H1 (cell line): ENCODE measurements around the gene MAGI2. TPM values are rescaled to one million over a fixed set of nuclear protein-coding genes. Genes with fewer than 3 reads are reported as not detected.

Source experiments
- CTCF ChIA-PET: fragments of 300-600 bp; sonication (Branson Sonifier 250); formaldehyde crosslinking; loops from one replicate; lab custom pipeline; 2021; ENCODE audit not compliant: partially characterized antibody; lab: Charles Lee
- POLR2A ChIA-PET: fragments of 300-600 bp; sonication (Branson Sonifier 250); formaldehyde crosslinking; loops from one replicate; lab custom pipeline; 2021; ENCODE audit warnings: inconsistent platforms; ENCODE audit not compliant: partially characterized antibody; lab: Charles Lee
- DNase-seq, 2 experiments: peaks; one replicate each; pipeline versions ENCODE4 v3.0.0 to v3.0.0-alpha.2; 2010 to 2022; ENCODE audit warnings: low spot score in 2 of 2, low read depth in 1 of 2, mixed read lengths in 1 of 2
- FAIRE-seq: peaks from 2 replicates; lab custom pipeline; 2011; peaks lifted over from hg19 to GRCh38; lab: Jason Lieb, UNC
- H2AFZ ChIP-seq: 2 replicates; pipeline ENCODE4 v1.8.1; 2012; ENCODE audit warnings: low read length, inconsistent platforms
- H2AK5ac ChIP-seq: 2 replicates; pipeline ENCODE4 v1.6.1; 2013; ENCODE audit warnings: low read depth, low read length
- H2BK120ac ChIP-seq: replicated peaks from 2 replicates; pipeline ENCODE3; 2013; ENCODE audit warnings: low read depth, low read length, inconsistent platforms
- H2BK12ac ChIP-seq: 2 replicates; pipeline ENCODE4 v1.6.1; 2013; ENCODE audit warnings: low read depth, low read length
- H2BK15ac ChIP-seq: 2 replicates; pipeline ENCODE4 v1.6.1; 2013; ENCODE audit warnings: low read length
- H2BK20ac ChIP-seq: 2 replicates; pipeline ENCODE4 v1.6.1; 2013; ENCODE audit warnings: low read length
- H2BK5ac ChIP-seq: 2 replicates; pipeline ENCODE4 v1.6.1; 2013; ENCODE audit warnings: low read depth, low read length
- H3K14ac ChIP-seq: 2 replicates; pipeline ENCODE4 v1.6.1; 2013; ENCODE audit warnings: inconsistent platforms; ENCODE audit not compliant: insufficient read length
- H3K18ac ChIP-seq: 2 replicates; pipeline ENCODE4 v1.6.1; 2013; ENCODE audit warnings: low read length; ENCODE audit errors: extremely low read depth
- H3K23ac ChIP-seq: 2 replicates; pipeline ENCODE4 v1.6.1; 2013; ENCODE audit warnings: inconsistent platforms; ENCODE audit not compliant: insufficient read length
- H3K23me2 ChIP-seq: 2 replicates; pipeline ENCODE4 v1.6.1; 2013; ENCODE audit warnings: low read depth, low read length
- H3K27ac ChIP-seq: 2 replicates; pipeline ENCODE4 v1.6.1; 2011; ENCODE audit warnings: low read depth, low read length, inconsistent platforms
- H3K27me3 ChIP-seq, 4 experiments: replicated peaks in 1 of 4; 1 replicate in 1 of 4; 2 replicates in 3 of 4; pipeline versions ENCODE4 v1.6.1 to v1.8.1; 2011 to 2013; ENCODE audit warnings: low read length in 3 of 4, mild to moderate bottlenecking in 3 of 4, inconsistent platforms in 2 of 4, mixed read lengths in 2 of 4, moderate library complexity in 1 of 4; ENCODE audit not compliant: control insufficient read depth in 3 of 4, insufficient read depth in 3 of 4; ENCODE audit errors: extremely low read depth in 1 of 4
- H3K36me3 ChIP-seq, 4 experiments: 2 replicates each; pipeline versions ENCODE4 v1.6.1 to v1.8.1; 2011 to 2013; ENCODE audit warnings: mild to moderate bottlenecking in 4 of 4, low read length in 3 of 4, moderate library complexity in 2 of 4, control low read depth in 1 of 4, inconsistent platforms in 1 of 4; ENCODE audit not compliant: insufficient read depth in 4 of 4, control insufficient read depth in 2 of 4
- H3K4ac ChIP-seq: replicated peaks from 2 replicates; pipeline ENCODE3; 2013; ENCODE audit warnings: low read length, low read depth, mixed read lengths, inconsistent platforms; ENCODE audit not compliant: insufficient read length
- H3K4me1 ChIP-seq, 4 experiments: replicated peaks in 1 of 4; 1 replicate in 1 of 4; 2 replicates in 3 of 4; pipeline versions ENCODE4 v1.6.1 to v1.8.1; 2011 to 2013; ENCODE audit warnings: low read length in 3 of 4, inconsistent platforms in 2 of 4, mixed read lengths in 1 of 4; ENCODE audit not compliant: insufficient read depth in 4 of 4, control insufficient read depth in 3 of 4
- H3K4me2 ChIP-seq, 2 experiments: 2 replicates each; pipeline versions ENCODE4 v1.6.1 to v1.8.1; 2011 to 2013; ENCODE audit warnings: low read depth in 2 of 2, low read length in 2 of 2, control low read depth in 1 of 2, inconsistent platforms in 1 of 2, mild to moderate bottlenecking in 1 of 2; ENCODE audit not compliant: insufficient read depth in 1 of 2
- H3K4me3 ChIP-seq, 4 experiments: fragments of 200-600, 300-600 bp in 1 of 4; sonication (generic), shearing (Covaris generic), sonication (Bioruptor Twin) in 1 of 4; 2 replicates each; pipeline versions ENCODE4 v1.5.1 to v1.8.1; 2011 to 2016; ENCODE audit warnings: low read length in 4 of 4, low read depth in 3 of 4, control low read depth in 2 of 4, inconsistent platforms in 2 of 4, mild to moderate bottlenecking in 2 of 4, mixed read lengths in 1 of 4, moderate library complexity in 1 of 4; ENCODE audit not compliant: insufficient read depth in 2 of 4; ENCODE audit errors: extremely low read depth in 1 of 4
- H3K56ac ChIP-seq: replicated peaks from 2 replicates; pipeline ENCODE3; 2013; ENCODE audit warnings: low read depth, mild to moderate bottlenecking, mixed read lengths, low read length, inconsistent platforms; ENCODE audit not compliant: insufficient read length
- H3K79me1 ChIP-seq: 2 replicates; pipeline ENCODE4 v1.6.1; 2013; ENCODE audit warnings: low read depth, low read length, control low read depth
- H3K79me2 ChIP-seq, 2 experiments: 2 replicates each; pipeline versions ENCODE4 v1.6.1 to v1.8.1; 2012 to 2013; ENCODE audit warnings: low read length in 2 of 2, mild to moderate bottlenecking in 2 of 2, inconsistent platforms in 1 of 2; ENCODE audit not compliant: insufficient read depth in 2 of 2, control insufficient read depth in 1 of 2
- H3K9ac ChIP-seq, 4 experiments: replicated peaks in 1 of 4; 1 replicate in 1 of 4; 2 replicates in 3 of 4; pipeline versions ENCODE4 v1.6.1 to v1.8.1; 2011 to 2013; ENCODE audit warnings: low read depth in 3 of 4, low read length in 3 of 4, control low read depth in 2 of 4, mild to moderate bottlenecking in 2 of 4, moderate library complexity in 2 of 4, inconsistent platforms in 1 of 4; ENCODE audit errors: extremely low read depth in 1 of 4
- H3K9me3 ChIP-seq, 2 experiments: 2 replicates each; pipeline versions ENCODE4 v1.6.1 to v1.8.1; 2012 to 2013; ENCODE audit warnings: mild to moderate bottlenecking in 2 of 2, moderate library complexity in 2 of 2, control low read depth in 1 of 2, inconsistent platforms in 1 of 2, low read depth in 1 of 2, low read length in 1 of 2, mixed read lengths in 1 of 2; ENCODE audit not compliant: insufficient read depth in 2 of 2
- H4K20me1 ChIP-seq, 2 experiments: replicated peaks in 1 of 2; 2 replicates each; pipeline versions ENCODE3 to v1.8.1; 2011 to 2013; ENCODE audit warnings: inconsistent platforms in 2 of 2, low read length in 2 of 2, mild to moderate bottlenecking in 1 of 2; ENCODE audit not compliant: insufficient read depth in 2 of 2, control insufficient read depth in 1 of 2
- H4K5ac ChIP-seq: 2 replicates; pipeline ENCODE4 v1.6.1; 2013; ENCODE audit warnings: low read length, low read depth, mixed read lengths, inconsistent platforms; ENCODE audit not compliant: insufficient read length
- H4K8ac ChIP-seq: 2 replicates; pipeline ENCODE4 v1.8.0; 2013; ENCODE audit warnings: mild to moderate bottlenecking, moderate library complexity, low read length, inconsistent platforms; ENCODE audit not compliant: insufficient read depth; ENCODE audit errors: extremely low read depth
- H4K91ac ChIP-seq: replicated peaks from 2 replicates; pipeline ENCODE3; 2013; ENCODE audit warnings: low read length, mixed read lengths, inconsistent platforms; ENCODE audit not compliant: insufficient read length
- WGBS, 2 experiments: shearing (Covaris generic) in 1 of 2; methylation state at CpG; one replicate each; pipeline versions ENCODE4 v1.1.6 to v1.1.7; 2013 to 2015; ENCODE audit warnings: low lambda C conversion rate in 2 of 2, mixed read lengths in 2 of 2, inconsistent platforms in 1 of 2, low coverage in 1 of 2, missing lambda C conversion rate in 1 of 2; ENCODE audit not compliant: insufficient replicate concordance in 2 of 2, insufficient coverage in 1 of 2, insufficient read length in 1 of 2; ENCODE audit errors: extremely low coverage in 1 of 2, missing lambda C conversion rate in 1 of 2; 5-methylcytosine and 5-hydroxymethylcytosine counted together
- polyA plus RNA-seq, 7 experiments: library from polyadenylated mRNA; depleted of rRNA in 3 of 7; stranded (reverse) in 5 of 7; unstranded in 2 of 7; fragments of >200 nt in 5 of 7; fragments of 200-250 nt in 2 of 7; gene quantifications; 1 replicate in 5 of 7; 2 replicates in 1 of 7; 4 replicates in 1 of 7; pipeline versions ENCODE4 v1.2.1 to v1.2.3, GENCODE V29; 2011 to 2013; ENCODE audit warnings: missing spikeins in 2 of 7, mixed read lengths in 2 of 7
- total RNA-seq: library from RNA; stranded (reverse); fragmentation: NEBNext Ultra II Directional; extraction: Animal tissue kit (Norgen Biotek cat#: 25700); gene quantifications from 2 replicates; pipeline ENCODE4 v1.2.1, GENCODE V29; 2021
- TF ChIP-seq, protein P1 (sequence below): fragments of 300-600 bp; sonication (generic); IDR thresholded peaks from 2 replicates; pipeline ENCODE4 v1.7.1; 2012; ENCODE audit warnings: low read length, moderate library complexity, mild to moderate bottlenecking, inconsistent platforms; ENCODE audit not compliant: insufficient replicate concordance

Gene MAGI2
- total and polyA plus RNA-seq, 2 of the 8 experiments (the other 6 are each of a cell fraction or from before 2014, with no cell fraction given) = 6.0 to 27.3 TPM

DNA sequence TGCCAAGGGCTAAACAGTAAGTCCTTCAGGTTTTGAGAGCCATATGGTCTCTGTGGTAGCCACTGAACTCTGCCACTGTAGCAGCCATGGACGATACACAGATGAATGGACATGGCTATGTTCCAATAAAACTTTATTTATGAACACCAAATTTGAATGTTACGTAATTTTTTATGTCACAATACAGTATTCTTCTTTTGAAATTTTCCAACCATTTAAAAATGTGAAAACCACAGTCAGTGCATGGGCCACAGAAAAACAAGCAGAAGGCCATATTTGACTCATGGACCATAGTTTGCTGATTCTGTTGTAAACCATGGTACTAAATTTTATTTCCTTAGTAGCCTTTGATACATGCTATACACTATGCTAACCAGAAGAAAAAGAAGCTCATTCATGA is 361.8 kb downstream of the MAGI2 start:
- Histone ChIP-seq H3K36me3 (no peaks in the 10 kb centered on the region), H3K23me2 (no peaks in the 10 kb centered on the region), H3K79me1 (no peaks in the 10 kb centered on the region), H3K56ac (no peak overlapping the region), H2AK5ac (no peak overlapping the region), H2BK5ac (no peak overlapping the region), H4K8ac (no peak overlapping the region), H2BK120ac (no peak overlapping the region), H3K4me2 (no peak overlapping the region), H3K79me2 (no peaks in the 10 kb centered on the region), H3K27ac (no peak overlapping the region), H4K91ac (no peak overlapping the region), H3K23ac (no peak overlapping the region), H3K27me3 (no peaks in the 10 kb centered on the region), H3K9ac (no peak overlapping the region), H2BK20ac (no peak overlapping the region), H3K4me3 (no peak overlapping the region), H2BK12ac (no peak overlapping the region), H2AFZ (no peak overlapping the region), H2BK15ac (no peak overlapping the region), H3K9me3 (no peaks in the 10 kb centered on the region), H3K4me1 (no peaks in the 10 kb centered on the region), H4K5ac (no peak overlapping the region), H3K14ac (no peak overlapping the region), H3K4ac (no peak overlapping the region), H4K20me1 (no peaks in the 10 kb centered on the region), H3K18ac (no peak overlapping the region)
- 83% methylated on average over 2 of the region's 2 CpGs; no CpG with 5 or more reads in 1 of the 2 experiments for whole genome bisulfite sequencing, 2 experiments
- POLR2A ChIA-PET = no interaction called here
- DNase-seq (no peak), FAIRE-seq (no peak)
- CTCF ChIA-PET = no interaction called here
- TF ChIP-seq, protein P1, sequence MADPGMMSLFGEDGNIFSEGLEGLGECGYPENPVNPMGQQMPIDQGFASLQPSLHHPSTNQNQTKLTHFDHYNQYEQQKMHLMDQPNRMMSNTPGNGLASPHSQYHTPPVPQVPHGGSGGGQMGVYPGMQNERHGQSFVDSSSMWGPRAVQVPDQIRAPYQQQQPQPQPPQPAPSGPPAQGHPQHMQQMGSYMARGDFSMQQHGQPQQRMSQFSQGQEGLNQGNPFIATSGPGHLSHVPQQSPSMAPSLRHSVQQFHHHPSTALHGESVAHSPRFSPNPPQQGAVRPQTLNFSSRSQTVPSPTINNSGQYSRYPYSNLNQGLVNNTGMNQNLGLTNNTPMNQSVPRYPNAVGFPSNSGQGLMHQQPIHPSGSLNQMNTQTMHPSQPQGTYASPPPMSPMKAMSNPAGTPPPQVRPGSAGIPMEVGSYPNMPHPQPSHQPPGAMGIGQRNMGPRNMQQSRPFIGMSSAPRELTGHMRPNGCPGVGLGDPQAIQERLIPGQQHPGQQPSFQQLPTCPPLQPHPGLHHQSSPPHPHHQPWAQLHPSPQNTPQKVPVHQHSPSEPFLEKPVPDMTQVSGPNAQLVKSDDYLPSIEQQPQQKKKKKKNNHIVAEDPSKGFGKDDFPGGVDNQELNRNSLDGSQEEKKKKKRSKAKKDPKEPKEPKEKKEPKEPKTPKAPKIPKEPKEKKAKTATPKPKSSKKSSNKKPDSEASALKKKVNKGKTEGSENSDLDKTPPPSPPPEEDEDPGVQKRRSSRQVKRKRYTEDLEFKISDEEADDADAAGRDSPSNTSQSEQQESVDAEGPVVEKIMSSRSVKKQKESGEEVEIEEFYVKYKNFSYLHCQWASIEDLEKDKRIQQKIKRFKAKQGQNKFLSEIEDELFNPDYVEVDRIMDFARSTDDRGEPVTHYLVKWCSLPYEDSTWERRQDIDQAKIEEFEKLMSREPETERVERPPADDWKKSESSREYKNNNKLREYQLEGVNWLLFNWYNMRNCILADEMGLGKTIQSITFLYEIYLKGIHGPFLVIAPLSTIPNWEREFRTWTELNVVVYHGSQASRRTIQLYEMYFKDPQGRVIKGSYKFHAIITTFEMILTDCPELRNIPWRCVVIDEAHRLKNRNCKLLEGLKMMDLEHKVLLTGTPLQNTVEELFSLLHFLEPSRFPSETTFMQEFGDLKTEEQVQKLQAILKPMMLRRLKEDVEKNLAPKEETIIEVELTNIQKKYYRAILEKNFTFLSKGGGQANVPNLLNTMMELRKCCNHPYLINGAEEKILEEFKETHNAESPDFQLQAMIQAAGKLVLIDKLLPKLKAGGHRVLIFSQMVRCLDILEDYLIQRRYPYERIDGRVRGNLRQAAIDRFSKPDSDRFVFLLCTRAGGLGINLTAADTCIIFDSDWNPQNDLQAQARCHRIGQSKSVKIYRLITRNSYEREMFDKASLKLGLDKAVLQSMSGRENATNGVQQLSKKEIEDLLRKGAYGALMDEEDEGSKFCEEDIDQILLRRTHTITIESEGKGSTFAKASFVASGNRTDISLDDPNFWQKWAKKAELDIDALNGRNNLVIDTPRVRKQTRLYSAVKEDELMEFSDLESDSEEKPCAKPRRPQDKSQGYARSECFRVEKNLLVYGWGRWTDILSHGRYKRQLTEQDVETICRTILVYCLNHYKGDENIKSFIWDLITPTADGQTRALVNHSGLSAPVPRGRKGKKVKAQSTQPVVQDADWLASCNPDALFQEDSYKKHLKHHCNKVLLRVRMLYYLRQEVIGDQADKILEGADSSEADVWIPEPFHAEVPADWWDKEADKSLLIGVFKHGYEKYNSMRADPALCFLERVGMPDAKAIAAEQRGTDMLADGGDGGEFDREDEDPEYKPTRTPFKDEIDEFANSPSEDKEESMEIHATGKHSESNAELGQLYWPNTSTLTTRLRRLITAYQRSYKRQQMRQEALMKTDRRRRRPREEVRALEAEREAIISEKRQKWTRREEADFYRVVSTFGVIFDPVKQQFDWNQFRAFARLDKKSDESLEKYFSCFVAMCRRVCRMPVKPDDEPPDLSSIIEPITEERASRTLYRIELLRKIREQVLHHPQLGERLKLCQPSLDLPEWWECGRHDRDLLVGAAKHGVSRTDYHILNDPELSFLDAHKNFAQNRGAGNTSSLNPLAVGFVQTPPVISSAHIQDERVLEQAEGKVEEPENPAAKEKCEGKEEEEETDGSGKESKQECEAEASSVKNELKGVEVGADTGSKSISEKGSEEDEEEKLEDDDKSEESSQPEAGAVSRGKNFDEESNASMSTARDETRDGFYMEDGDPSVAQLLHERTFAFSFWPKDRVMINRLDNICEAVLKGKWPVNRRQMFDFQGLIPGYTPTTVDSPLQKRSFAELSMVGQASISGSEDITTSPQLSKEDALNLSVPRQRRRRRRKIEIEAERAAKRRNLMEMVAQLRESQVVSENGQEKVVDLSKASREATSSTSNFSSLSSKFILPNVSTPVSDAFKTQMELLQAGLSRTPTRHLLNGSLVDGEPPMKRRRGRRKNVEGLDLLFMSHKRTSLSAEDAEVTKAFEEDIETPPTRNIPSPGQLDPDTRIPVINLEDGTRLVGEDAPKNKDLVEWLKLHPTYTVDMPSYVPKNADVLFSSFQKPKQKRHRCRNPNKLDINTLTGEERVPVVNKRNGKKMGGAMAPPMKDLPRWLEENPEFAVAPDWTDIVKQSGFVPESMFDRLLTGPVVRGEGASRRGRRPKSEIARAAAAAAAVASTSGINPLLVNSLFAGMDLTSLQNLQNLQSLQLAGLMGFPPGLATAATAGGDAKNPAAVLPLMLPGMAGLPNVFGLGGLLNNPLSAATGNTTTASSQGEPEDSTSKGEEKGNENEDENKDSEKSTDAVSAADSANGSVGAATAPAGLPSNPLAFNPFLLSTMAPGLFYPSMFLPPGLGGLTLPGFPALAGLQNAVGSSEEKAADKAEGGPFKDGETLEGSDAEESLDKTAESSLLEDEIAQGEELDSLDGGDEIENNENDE = no peak
